ENCODE results near the gene FOXO4. TPM values are rescaled to one million over a fixed set of nuclear protein-coding genes. Genes with fewer than 3 reads are reported as not detected.
A peak's percentile ranks its signal among the peaks of the same experiment; 100 is the strongest.

FOXO4 gene
- total RNA-seq, 1 experiment from 2014 or later = 17.7 TPM

- no peak overlapping the region for H3K23ac ChIP-seq (ENCODE audit: insufficient read length, low read depth, low read length)
- H3K4me1 Mint-ChIP-seq = peaks cover 30 to 38% of the 10 kb centered on the region in 2 experiments
- H4K20me1 ChIP-seq (ENCODE audit: control insufficient read depth, insufficient read depth, insufficient read length) = no peaks in the 10 kb centered on the region
- H3K4me1 ChIP-seq (ENCODE audit: insufficient read depth, low read length) = peaks cover 3% of the 10 kb centered on the region; the same call in 1 of the 2 replicates
- H2BK12ac ChIP-seq (ENCODE audit: insufficient read length, low read depth, low read length) = no peak overlapping the region
- peaks cover 7% of the 10 kb centered on the region for H3K23me2 ChIP-seq (ENCODE audit: insufficient read length, low read depth, low read length, poor library complexity, severe bottlenecking)
- peaks cover 46% of the 10 kb centered on the region for H3K27me3 Mint-ChIP-seq (ENCODE audit: low read depth)
- H3K9me3 Mint-ChIP-seq = peaks cover 65 to 73% of the 10 kb centered on the region in 2 experiments
- no peak overlapping the region for H4K91ac ChIP-seq (ENCODE audit: insufficient read length, low read depth, low read length)
- WGBS (ENCODE audit: extremely low coverage, insufficient read length, low lambda C conversion rate) = no CpG with 5 or more reads among the region's 46 CpGs
- no peak overlapping the region for H2BK20ac ChIP-seq (ENCODE audit: low read depth, low read length, poor library complexity, severe bottlenecking)
- no peak overlapping the region for H2BK120ac ChIP-seq (ENCODE audit: low read depth, low read length, poor library complexity, severe bottlenecking)
- H2AFZ ChIP-seq (ENCODE audit: low read length) = no peak overlapping the region
- H3K27me3 ChIP-seq (ENCODE audit: insufficient read depth, low read length) = no peaks in the 10 kb centered on the region; the same call in 1 of the 2 replicates
- no peaks in the 10 kb centered on the region for H3K79me2 ChIP-seq (ENCODE audit: insufficient read depth, low read length)
- H3K27ac ChIP-seq (ENCODE audit: insufficient read length, low read depth, low read length) = no peak overlapping the region
- peak overlapping the region; percentile 85 to 91 for H3K4me3 Mint-ChIP-seq
- H3K18ac ChIP-seq (ENCODE audit: insufficient read length, low read depth, low read length) = no peak overlapping the region
- no peak overlapping the region; the same call in 1 of the 2 replicates for H3K14ac ChIP-seq (ENCODE audit: insufficient read depth, low read length)
- H4K5ac ChIP-seq (ENCODE audit: insufficient read length, low read depth, low read length) = no peak overlapping the region
- no peak overlapping the region; the same call in 1 of the 2 replicates for H2BK15ac ChIP-seq (ENCODE audit: low read depth, low read length)
- no peak overlapping the region for H4K8ac ChIP-seq (replicated peaks; ENCODE audit: insufficient read length, low read depth, low read length)
- peak overlapping the region; percentile 61 for H3K9ac ChIP-seq (ENCODE audit: extremely low read depth, insufficient read length, low read length)
- peak overlapping the region; percentile 96 for H3K4me2 ChIP-seq (ENCODE audit: insufficient read depth, insufficient read length, low read length)
- no peak overlapping the region for H3K4ac ChIP-seq (ENCODE audit: low read depth, low read length)
- no peak for DNase-seq
- peaks cover 19% of the 10 kb centered on the region for H3K9me3 ChIP-seq (ENCODE audit: control insufficient read depth, low read depth, low read length)
- peak overlapping the region in 2 of 3 experiments; percentile 81 to 96; a peak in 3 of 7 replicates for H3K27ac Mint-ChIP-seq
- no peak overlapping the region for H2BK5ac ChIP-seq (ENCODE audit: insufficient read length, low read length)
- peaks cover 0 to 7% (median 0%) of the 10 kb centered on the region in 3 experiments; a peak in 3 of 7 replicates for H3K36me3 Mint-ChIP-seq (ENCODE audit: insufficient read depth in 1 of 3, low read depth in 3 of 3)
- TF ChIP-seq CTCF (conservative IDR thresholded peaks at IDR 0.05) = no peak
- H2AK5ac ChIP-seq (ENCODE audit: insufficient read length, low read length) = no peak overlapping the region
- no peak overlapping the region for H3K56ac ChIP-seq (ENCODE audit: insufficient read length, low read depth, low read length)
- H3K79me1 ChIP-seq (ENCODE audit: insufficient read depth, low read depth, low read length, poor library complexity, severe bottlenecking) = no peaks in the 10 kb centered on the region
- H3T11ph ChIP-seq (ENCODE audit: low read length) = no peak overlapping the region
Measured at GRCh38 chrX:71095981-71096759, 519 bp downstream of the FOXO4 start.
